SK-N-SH (cell line): Measurements from ENCODE around the gene GEMIN7. TPM values are rescaled to one million over a fixed set of nuclear protein-coding genes. Genes with fewer than 3 reads are reported as not detected.

Experiments
- CTCF ChIA-PET: fragments of 300-600, 350-600 bp; formaldehyde crosslinking; extraction: SDS; loops from one replicate; lab custom pipeline; 2021; lab: Yijun Ruan, JAX
- POLR2A ChIA-PET: fragments of 350-600 bp; sonication (Branson Sonifier 250); formaldehyde crosslinking; extraction: SDS; loops from one replicate; lab custom pipeline; 2020; ENCODE audit warnings: antibody characterized with exemption, inconsistent platforms; lab: Yijun Ruan, JAX
- DNase-seq: peaks from one replicate; pipeline ENCODE4 v3.0.0; 2012
- H2AFZ ChIP-seq: fragments of 200-600 bp; sonication (generic); 2 replicates; pipeline ENCODE4 v1.8.1; 2016; ENCODE audit warnings: antibody characterized with exemption, mild to moderate bottlenecking, low read depth
- H3F3A ChIP-seq: fragments of 200-600 bp; sonication (generic); replicated peaks from 2 replicates; pipeline ENCODE3; 2016; ENCODE audit warnings: antibody characterized with exemption, mild to moderate bottlenecking; ENCODE audit not compliant: insufficient read depth
- H3K27ac ChIP-seq, 2 experiments: fragments of 200-500 bp in 1 of 2; fragments of 200-600 bp in 1 of 2; sonication (Bioruptor generic) in 1 of 2; sonication (generic), shearing (Covaris generic) in 1 of 2; 2 replicates each; pipeline versions ENCODE4 v1.5.1 to v1.6.1; 2014 to 2016; ENCODE audit warnings: low read depth in 2 of 2, inconsistent platforms in 1 of 2, low read length in 1 of 2, mild to moderate bottlenecking in 1 of 2, mixed read lengths in 1 of 2
- H3K27me3 ChIP-seq: fragments of 200-600 bp; sonication (generic), shearing (Covaris generic); 2 replicates; pipeline ENCODE4 v1.6.1; 2016; ENCODE audit warnings: mixed run types; ENCODE audit not compliant: insufficient read depth
- H3K36me3 ChIP-seq, 2 experiments: fragments of 200-500 bp in 1 of 2; fragments of 200-600 bp in 1 of 2; sonication (Bioruptor generic) in 1 of 2; sonication (generic) in 1 of 2; replicated peaks in 1 of 2; 2 replicates each; pipeline versions ENCODE3 to v1.5.1; 2014 to 2016; ENCODE audit warnings: low read length in 1 of 2, mild to moderate bottlenecking in 1 of 2; ENCODE audit not compliant: insufficient read depth in 2 of 2, control insufficient read depth in 1 of 2
- H3K4me1 ChIP-seq, 2 experiments: fragments of 200-500 bp in 1 of 2; fragments of 200-600 bp in 1 of 2; sonication (Bioruptor generic) in 1 of 2; sonication (generic), shearing (Covaris generic) in 1 of 2; 2 replicates each; pipeline versions ENCODE4 v1.5.1 to v1.6.1; 2014 to 2016; ENCODE audit warnings: low read depth in 1 of 2, low read length in 1 of 2, mixed run types in 1 of 2; ENCODE audit not compliant: insufficient read depth in 2 of 2, control insufficient read depth in 1 of 2
- H3K4me2 ChIP-seq: fragments of 200-600 bp; sonication (generic), shearing (Covaris generic); 2 replicates; pipeline ENCODE4 v1.6.1; 2017; ENCODE audit warnings: mixed run types
- H3K4me3 ChIP-seq, 2 experiments: fragments of 200-500 bp in 1 of 2; fragments of 200-600 bp in 1 of 2; sonication (Bioruptor generic) in 1 of 2; sonication (generic), shearing (Covaris generic) in 1 of 2; 2 replicates each; pipeline versions ENCODE4 v1.5.1 to v1.8.1; 2014 to 2016; ENCODE audit warnings: low read depth in 2 of 2, inconsistent platforms in 1 of 2, low read length in 1 of 2, mild to moderate bottlenecking in 1 of 2, mixed read lengths in 1 of 2, moderate library complexity in 1 of 2
- H3K79me2 ChIP-seq: fragments of 200-600 bp; sonication (generic); 2 replicates; pipeline ENCODE4 v1.8.1; 2017; ENCODE audit warnings: mild to moderate bottlenecking; ENCODE audit not compliant: insufficient read depth
- H3K9ac ChIP-seq: fragments of 200-600 bp; sonication (generic); 2 replicates; pipeline ENCODE4 v1.6.1; 2017; ENCODE audit warnings: mixed run types
- H3K9me2 ChIP-seq: fragments of 200-600 bp; sonication (generic); 2 replicates; pipeline ENCODE4 v1.6.1; 2017; ENCODE audit warnings: mixed run types
- H3K9me3 ChIP-seq: fragments of 200-600 bp; sonication (generic); 2 replicates; pipeline ENCODE4 v1.6.1; 2017; ENCODE audit warnings: mixed run types, mild to moderate bottlenecking, moderate library complexity
- H4K20me1 ChIP-seq: fragments of 200-600 bp; sonication (generic); 2 replicates; pipeline ENCODE4 v1.6.1; 2017; ENCODE audit warnings: mild to moderate bottlenecking, mixed run types; ENCODE audit not compliant: insufficient read depth
- ELF1 ChIP-seq: IDR thresholded peaks from 2 replicates; pipeline ENCODE4 v1.4.0; 2012
- FOSL2 ChIP-seq: IDR thresholded peaks from 2 replicates; pipeline ENCODE4 v1.4.0; 2012; ENCODE audit warnings: low read depth, mild to moderate bottlenecking, moderate library complexity, borderline replicate concordance
- GABPA ChIP-seq: IDR thresholded peaks from 2 replicates; pipeline ENCODE4 v1.4.0; 2012; ENCODE audit warnings: low read depth, mild to moderate bottlenecking
- GATA2 ChIP-seq: sonication (generic); formaldehyde crosslinking; IDR thresholded peaks from 2 replicates; pipeline ENCODE4 v1.5.0; 2020; ENCODE audit warnings: mild to moderate bottlenecking, missing genetic modification reagents
- MXI1 ChIP-seq: IDR thresholded peaks from 2 replicates; pipeline ENCODE4 v1.6.1; 2012; ENCODE audit warnings: mild to moderate bottlenecking, low read depth, low read length, improper control_type of control experiment
- RAD21 ChIP-seq: IDR thresholded peaks from 2 replicates; pipeline ENCODE4 v1.6.1; 2012; ENCODE audit warnings: mild to moderate bottlenecking, low read length
- RFX5 ChIP-seq: IDR thresholded peaks from 2 replicates; pipeline ENCODE4 v1.6.1; 2012; ENCODE audit warnings: mild to moderate bottlenecking, improper control_type of control experiment, low read length
- SIN3A ChIP-seq: IDR thresholded peaks from 2 replicates; pipeline ENCODE4 v1.6.1; 2012; ENCODE audit warnings: low read depth, mild to moderate bottlenecking, low read length, moderate library complexity, borderline replicate concordance
- TAF1 ChIP-seq: IDR thresholded peaks from 2 replicates; pipeline ENCODE4 v1.6.1; 2012; ENCODE audit warnings: low read depth, mild to moderate bottlenecking, low read length, moderate library complexity, borderline replicate concordance
- TCF12 ChIP-seq: IDR thresholded peaks from 2 replicates; pipeline ENCODE4 v1.4.0; 2012
- WGBS: methylation state at CpG from one replicate; pipeline ENCODE4 v1.1.6; 2017; ENCODE audit warnings: low lambda C conversion rate; 5-methylcytosine and 5-hydroxymethylcytosine counted together
- polyA plus RNA-seq, 3 experiments: library from polyadenylated mRNA; depleted of rRNA; stranded (reverse); fragments of >200 nt; gene quantifications; 2 replicates each; pipeline ENCODE4 v1.2.3, GENCODE V29; 2012
- TF ChIP-seq, protein P1 (sequence below): fragments of 150-350 bp; IDR thresholded peaks from 2 replicates; pipeline ENCODE4 v1.6.1; 2017; ENCODE audit warnings: antibody characterized with exemption, low read length, low read depth, borderline replicate concordance
- TF ChIP-seq, protein P2 (sequence below): IDR thresholded peaks from 2 replicates; pipeline ENCODE4 v1.6.1; 2012; ENCODE audit warnings: mild to moderate bottlenecking, low read depth, low read length, moderate library complexity
- TF ChIP-seq, protein P3 (sequence below): IDR thresholded peaks from 2 replicates; pipeline ENCODE4; 2012
- TF ChIP-seq, protein P4 (sequence below): IDR thresholded peaks from 2 replicates; pipeline ENCODE4 v1.4.0; 2012; ENCODE audit warnings: low read depth, borderline replicate concordance
- TF ChIP-seq, protein P5 (sequence below): IDR thresholded peaks from 2 replicates; pipeline ENCODE4 v1.4.0; 2012; ENCODE audit warnings: low read depth, borderline replicate concordance
- TF ChIP-seq, protein P6 (sequence below): fragments of 150-350 bp; IDR thresholded peaks from 2 replicates; pipeline ENCODE4 v1.6.1; 2016; ENCODE audit warnings: mild to moderate bottlenecking, low read depth, low read length

Gene GEMIN7
- polyA plus RNA-seq, 1 of the 3 experiments (the other 2 are of a cell fraction): 28.7 TPM

DNA sequence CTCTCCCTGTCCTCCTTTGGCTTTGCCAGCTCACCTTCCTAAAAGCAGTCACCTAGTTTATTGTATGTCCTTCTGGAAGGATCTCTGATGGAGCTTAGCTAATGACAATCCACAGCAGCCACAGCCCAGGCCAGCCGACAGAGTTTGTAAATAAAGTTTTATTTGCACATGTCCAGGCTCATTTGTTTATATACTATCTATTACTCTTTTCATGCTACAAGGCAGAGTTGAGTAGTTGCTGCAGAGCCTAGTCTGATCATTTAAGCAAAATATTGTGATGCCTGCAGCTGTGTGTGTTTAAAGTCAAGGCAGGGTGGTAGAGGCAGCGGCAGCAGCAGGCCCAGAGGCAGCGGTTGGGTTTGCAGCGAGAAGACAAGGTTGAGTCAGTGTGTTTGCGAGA, 49.1 kb downstream of the GEMIN7 start:
- H3K9me2 ChIP-seq: no peaks in the 10 kb centered on the region
- no peak overlapping the region for H3K4me2 ChIP-seq
- no peaks in the 10 kb centered on the region for H3K9me3 ChIP-seq
- CTCF ChIA-PET: interaction anchor here (0.6 kb wide), 1 partner anchor 126 kb away, joined by 3 read pairs; no protein-coding TSS in a partner anchor
- no peak overlapping the region for H3K9ac ChIP-seq
- POLR2A ChIA-PET: no interaction called here
- no peak overlapping the region for H3K27ac ChIP-seq
- no peak overlapping the region for H3K4me3 ChIP-seq
- H3K4me1 ChIP-seq: peaks cover 0 to 13% of the 10 kb centered on the region in 2 experiments; a peak in 1 of 4 replicates
- H3F3A ChIP-seq: no peaks in the 10 kb centered on the region
- peaks cover 77% of the 10 kb centered on the region for H4K20me1 ChIP-seq
- 91% methylated on average over 5 of the region's 5 CpGs for WGBS
- H2AFZ ChIP-seq: no peak overlapping the region
- H3K36me3 ChIP-seq: no peaks in the 10 kb centered on the region
- peaks cover 62% of the 10 kb centered on the region for H3K79me2 ChIP-seq
- TF ChIP-seq, protein P1, sequence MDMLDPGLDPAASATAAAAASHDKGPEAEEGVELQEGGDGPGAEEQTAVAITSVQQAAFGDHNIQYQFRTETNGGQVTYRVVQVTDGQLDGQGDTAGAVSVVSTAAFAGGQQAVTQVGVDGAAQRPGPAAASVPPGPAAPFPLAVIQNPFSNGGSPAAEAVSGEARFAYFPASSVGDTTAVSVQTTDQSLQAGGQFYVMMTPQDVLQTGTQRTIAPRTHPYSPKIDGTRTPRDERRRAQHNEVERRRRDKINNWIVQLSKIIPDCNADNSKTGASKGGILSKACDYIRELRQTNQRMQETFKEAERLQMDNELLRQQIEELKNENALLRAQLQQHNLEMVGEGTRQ: no peak
- TF ChIP-seq, protein P2, sequence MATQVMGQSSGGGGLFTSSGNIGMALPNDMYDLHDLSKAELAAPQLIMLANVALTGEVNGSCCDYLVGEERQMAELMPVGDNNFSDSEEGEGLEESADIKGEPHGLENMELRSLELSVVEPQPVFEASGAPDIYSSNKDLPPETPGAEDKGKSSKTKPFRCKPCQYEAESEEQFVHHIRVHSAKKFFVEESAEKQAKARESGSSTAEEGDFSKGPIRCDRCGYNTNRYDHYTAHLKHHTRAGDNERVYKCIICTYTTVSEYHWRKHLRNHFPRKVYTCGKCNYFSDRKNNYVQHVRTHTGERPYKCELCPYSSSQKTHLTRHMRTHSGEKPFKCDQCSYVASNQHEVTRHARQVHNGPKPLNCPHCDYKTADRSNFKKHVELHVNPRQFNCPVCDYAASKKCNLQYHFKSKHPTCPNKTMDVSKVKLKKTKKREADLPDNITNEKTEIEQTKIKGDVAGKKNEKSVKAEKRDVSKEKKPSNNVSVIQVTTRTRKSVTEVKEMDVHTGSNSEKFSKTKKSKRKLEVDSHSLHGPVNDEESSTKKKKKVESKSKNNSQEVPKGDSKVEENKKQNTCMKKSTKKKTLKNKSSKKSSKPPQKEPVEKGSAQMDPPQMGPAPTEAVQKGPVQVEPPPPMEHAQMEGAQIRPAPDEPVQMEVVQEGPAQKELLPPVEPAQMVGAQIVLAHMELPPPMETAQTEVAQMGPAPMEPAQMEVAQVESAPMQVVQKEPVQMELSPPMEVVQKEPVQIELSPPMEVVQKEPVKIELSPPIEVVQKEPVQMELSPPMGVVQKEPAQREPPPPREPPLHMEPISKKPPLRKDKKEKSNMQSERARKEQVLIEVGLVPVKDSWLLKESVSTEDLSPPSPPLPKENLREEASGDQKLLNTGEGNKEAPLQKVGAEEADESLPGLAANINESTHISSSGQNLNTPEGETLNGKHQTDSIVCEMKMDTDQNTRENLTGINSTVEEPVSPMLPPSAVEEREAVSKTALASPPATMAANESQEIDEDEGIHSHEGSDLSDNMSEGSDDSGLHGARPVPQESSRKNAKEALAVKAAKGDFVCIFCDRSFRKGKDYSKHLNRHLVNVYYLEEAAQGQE: no peak
- no peak for TF ChIP-seq GATA2 (CRISPR knock-in tag)
- TF ChIP-seq, protein P3, sequence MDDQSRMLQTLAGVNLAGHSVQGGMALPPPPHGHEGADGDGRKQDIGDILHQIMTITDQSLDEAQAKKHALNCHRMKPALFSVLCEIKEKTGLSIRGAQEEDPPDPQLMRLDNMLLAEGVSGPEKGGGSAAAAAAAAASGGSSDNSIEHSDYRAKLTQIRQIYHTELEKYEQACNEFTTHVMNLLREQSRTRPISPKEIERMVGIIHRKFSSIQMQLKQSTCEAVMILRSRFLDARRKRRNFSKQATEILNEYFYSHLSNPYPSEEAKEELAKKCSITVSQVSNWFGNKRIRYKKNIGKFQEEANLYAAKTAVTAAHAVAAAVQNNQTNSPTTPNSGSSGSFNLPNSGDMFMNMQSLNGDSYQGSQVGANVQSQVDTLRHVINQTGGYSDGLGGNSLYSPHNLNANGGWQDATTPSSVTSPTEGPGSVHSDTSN: no peak
- no peak for DNase-seq
- no peaks in the 10 kb centered on the region for H3K27me3 ChIP-seq

DNA sequence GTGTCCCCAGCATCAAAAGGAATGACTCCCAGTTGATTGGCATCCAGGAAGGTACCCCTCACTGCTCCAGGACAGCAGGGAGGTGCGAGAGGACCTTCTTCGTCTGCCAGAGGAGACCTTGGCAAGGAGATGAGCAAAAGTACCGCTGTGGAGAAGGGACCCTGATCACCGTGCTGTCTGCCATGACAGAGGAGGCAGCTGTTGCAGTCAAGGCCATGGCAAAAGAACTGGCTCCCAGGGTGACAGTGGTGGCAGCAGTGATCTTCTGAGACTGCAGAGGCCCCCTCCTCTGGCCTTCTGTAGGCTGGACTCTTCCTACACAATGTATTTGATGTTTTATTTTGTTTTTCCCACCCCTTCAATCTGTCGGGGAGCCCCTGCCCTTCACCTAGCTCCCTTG, 49.7 kb downstream of the GEMIN7 start:
- no peak overlapping the region for H3K4me3 ChIP-seq
- H3K4me1 ChIP-seq: peaks cover 0 to 7% of the 10 kb centered on the region in 2 experiments; a peak in 1 of 4 replicates
- no peaks in the 10 kb centered on the region for H3F3A ChIP-seq
- no peaks in the 10 kb centered on the region for H3K36me3 ChIP-seq
- POLR2A ChIA-PET: no interaction called here
- TF ChIP-seq, protein P4, sequence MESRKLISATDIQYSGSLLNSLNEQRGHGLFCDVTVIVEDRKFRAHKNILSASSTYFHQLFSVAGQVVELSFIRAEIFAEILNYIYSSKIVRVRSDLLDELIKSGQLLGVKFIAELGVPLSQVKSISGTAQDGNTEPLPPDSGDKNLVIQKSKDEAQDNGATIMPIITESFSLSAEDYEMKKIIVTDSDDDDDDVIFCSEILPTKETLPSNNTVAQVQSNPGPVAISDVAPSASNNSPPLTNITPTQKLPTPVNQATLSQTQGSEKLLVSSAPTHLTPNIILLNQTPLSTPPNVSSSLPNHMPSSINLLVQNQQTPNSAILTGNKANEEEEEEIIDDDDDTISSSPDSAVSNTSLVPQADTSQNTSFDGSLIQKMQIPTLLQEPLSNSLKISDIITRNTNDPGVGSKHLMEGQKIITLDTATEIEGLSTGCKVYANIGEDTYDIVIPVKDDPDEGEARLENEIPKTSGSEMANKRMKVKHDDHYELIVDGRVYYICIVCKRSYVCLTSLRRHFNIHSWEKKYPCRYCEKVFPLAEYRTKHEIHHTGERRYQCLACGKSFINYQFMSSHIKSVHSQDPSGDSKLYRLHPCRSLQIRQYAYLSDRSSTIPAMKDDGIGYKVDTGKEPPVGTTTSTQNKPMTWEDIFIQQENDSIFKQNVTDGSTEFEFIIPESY: no peak
- TF ChIP-seq, protein P1: no peak
- TF ChIP-seq TAF1 (no peak), ELF1 (no peak), MXI1 (no peak), GABPA (no peak), SIN3A (no peak), RFX5 (no peak), TCF12 (no peak), RAD21 (no peak), FOSL2 (no peak)
- TF ChIP-seq, protein P5, sequence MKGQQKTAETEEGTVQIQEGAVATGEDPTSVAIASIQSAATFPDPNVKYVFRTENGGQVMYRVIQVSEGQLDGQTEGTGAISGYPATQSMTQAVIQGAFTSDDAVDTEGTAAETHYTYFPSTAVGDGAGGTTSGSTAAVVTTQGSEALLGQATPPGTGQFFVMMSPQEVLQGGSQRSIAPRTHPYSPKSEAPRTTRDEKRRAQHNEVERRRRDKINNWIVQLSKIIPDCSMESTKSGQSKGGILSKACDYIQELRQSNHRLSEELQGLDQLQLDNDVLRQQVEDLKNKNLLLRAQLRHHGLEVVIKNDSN: no peak
- TF ChIP-seq, protein P6, sequence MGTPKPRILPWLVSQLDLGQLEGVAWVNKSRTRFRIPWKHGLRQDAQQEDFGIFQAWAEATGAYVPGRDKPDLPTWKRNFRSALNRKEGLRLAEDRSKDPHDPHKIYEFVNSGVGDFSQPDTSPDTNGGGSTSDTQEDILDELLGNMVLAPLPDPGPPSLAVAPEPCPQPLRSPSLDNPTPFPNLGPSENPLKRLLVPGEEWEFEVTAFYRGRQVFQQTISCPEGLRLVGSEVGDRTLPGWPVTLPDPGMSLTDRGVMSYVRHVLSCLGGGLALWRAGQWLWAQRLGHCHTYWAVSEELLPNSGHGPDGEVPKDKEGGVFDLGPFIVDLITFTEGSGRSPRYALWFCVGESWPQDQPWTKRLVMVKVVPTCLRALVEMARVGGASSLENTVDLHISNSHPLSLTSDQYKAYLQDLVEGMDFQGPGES: no peak
- TF ChIP-seq, all 33 proteins: peak for 0
- H3K4me2 ChIP-seq: no peak overlapping the region
- no peak overlapping the region for H2AFZ ChIP-seq
- H3K9ac ChIP-seq: no peak overlapping the region
- H4K20me1 ChIP-seq: peaks cover 70% of the 10 kb centered on the region
- no peaks in the 10 kb centered on the region for H3K27me3 ChIP-seq
- H3K79me2 ChIP-seq: peaks cover 63% of the 10 kb centered on the region
- no peaks in the 10 kb centered on the region for H3K9me2 ChIP-seq
- CTCF ChIA-PET: interaction anchor here (0.6 kb wide), 1 partner anchor 127 kb away, joined by 3 read pairs; no protein-coding TSS in a partner anchor
- no peak for DNase-seq
- 100% methylated on average over 5 of the region's 5 CpGs for WGBS
- no peaks in the 10 kb centered on the region for H3K9me3 ChIP-seq
- no peak overlapping the region for H3K27ac ChIP-seq
